GM12878 (cell line): ENCODE measurements around the gene AFF1. TPM values are rescaled to one million over a fixed set of nuclear protein-coding genes. Genes with fewer than 3 reads are reported as not detected.

Experiments used
- ATF7 ChIP-seq: fragments of 450-650 bp; IDR thresholded peaks from 2 replicates; pipeline ENCODE4 v1.6.1; 2016; ENCODE audit warnings: low read depth, mild to moderate bottlenecking
- CBX3 ChIP-seq: fragments of 200-600 bp; sonication (generic); IDR thresholded peaks from 2 replicates; pipeline ENCODE4 v1.6.1; 2016; ENCODE audit warnings: low read depth, borderline replicate concordance
- CBX5 ChIP-seq: sonication (generic); IDR thresholded peaks from 2 replicates; pipeline ENCODE4 v1.6.1; 2016; ENCODE audit warnings: low read depth, moderate library complexity, mild to moderate bottlenecking, inconsistent platforms
- CREB1 ChIP-seq: IDR thresholded peaks from 2 replicates; pipeline ENCODE4 v1.6.1; 2012; ENCODE audit warnings: low read depth, mild to moderate bottlenecking, inconsistent platforms
- FOXM1 ChIP-seq: IDR thresholded peaks from 2 replicates; pipeline ENCODE4 v1.6.1; 2012; ENCODE audit warnings: low read depth, mild to moderate bottlenecking, inconsistent platforms, low read length, moderate library complexity
- HCFC1 ChIP-seq: fragments of 150-350 bp; IDR thresholded peaks from 2 replicates; pipeline ENCODE4 v1.6.1; 2014; ENCODE audit warnings: low read length
- HDAC6 ChIP-seq: fragments of 200-600 bp; sonication (generic); IDR thresholded peaks from one replicate; pipeline ENCODE4 v1.8.0; 2017; ENCODE audit warnings: antibody characterized with exemption; ENCODE audit not compliant: unreplicated experiment
- HDGF ChIP-seq: fragments of 450-650 bp; IDR thresholded peaks from 2 replicates; pipeline ENCODE4 v1.6.1; 2016; ENCODE audit warnings: antibody characterized with exemption
- MTA3 ChIP-seq: IDR thresholded peaks from 2 replicates; pipeline ENCODE4 v1.6.1; 2012; ENCODE audit warnings: low read length, inconsistent platforms, borderline replicate concordance
- NFIC ChIP-seq: IDR thresholded peaks from 2 replicates; pipeline ENCODE4 v1.6.1; 2012; ENCODE audit warnings: low read depth, mild to moderate bottlenecking, inconsistent platforms, low read length, moderate library complexity
- NFXL1 ChIP-seq: fragments of 450-650 bp; IDR thresholded peaks from 2 replicates; pipeline ENCODE4 v1.6.1; 2017; ENCODE audit warnings: antibody characterized with exemption, mild to moderate bottlenecking, borderline replicate concordance
- NFYB ChIP-seq: IDR thresholded peaks from 2 replicates; pipeline ENCODE4 v1.6.1; 2011; ENCODE audit warnings: low read depth, mild to moderate bottlenecking, low read length, improper control_type of control experiment, moderate library complexity; ENCODE audit not compliant: insufficient read depth
- PAX5 ChIP-seq: IDR thresholded peaks from 2 replicates; pipeline ENCODE4 v1.6.1; 2011; ENCODE audit warnings: low read depth, low read length, borderline replicate concordance
- POLR2A ChIP-seq: IDR thresholded peaks from 2 replicates; pipeline ENCODE4 v1.6.1; 2011; ENCODE audit warnings: low read depth, mild to moderate bottlenecking, low read length
- POLR2AphosphoS2 ChIP-seq: IDR thresholded peaks from 2 replicates; pipeline ENCODE4 v1.6.1; 2011; ENCODE audit warnings: low read depth, mild to moderate bottlenecking, low read length, improper control_type of control experiment, moderate library complexity
- SIN3A ChIP-seq: IDR thresholded peaks from 2 replicates; pipeline ENCODE4 v1.6.1; 2012; ENCODE audit warnings: low read depth, low read length, improper control_type of control experiment
- SMC3 ChIP-seq: IDR thresholded peaks from 2 replicates; pipeline ENCODE4 v1.6.1; 2011; ENCODE audit warnings: low read length, improper control_type of control experiment, borderline replicate concordance
- SRF ChIP-seq, 2 experiments: IDR thresholded peaks; 2 replicates each; pipeline ENCODE4 v1.6.1; 2011; ENCODE audit warnings: low read depth in 2 of 2, low read length in 2 of 2, mild to moderate bottlenecking in 1 of 2, moderate library complexity in 1 of 2
- STAT3 ChIP-seq: IDR thresholded peaks from 2 replicates; pipeline ENCODE4 v1.6.1; 2011; ENCODE audit warnings: low read depth, low read length, improper control_type of control experiment
- SUZ12 ChIP-seq: fragments of 200-600 bp; sonication (generic); IDR thresholded peaks from one replicate; pipeline ENCODE4 v1.6.1; 2018; ENCODE audit warnings: antibody characterized with exemption, mild to moderate bottlenecking; ENCODE audit not compliant: unreplicated experiment
- ZBED1 ChIP-seq: IDR thresholded peaks from 2 replicates; pipeline ENCODE4 v1.6.1; 2016; ENCODE audit warnings: borderline replicate concordance
- ZNF384 ChIP-seq: IDR thresholded peaks from 2 replicates; pipeline ENCODE4 v1.6.1; 2012; ENCODE audit warnings: low read depth, mild to moderate bottlenecking, low read length, improper control_type of control experiment, borderline replicate concordance
- polyA plus RNA-seq, 11 experiments: library from polyadenylated mRNA; depleted of rRNA in 4 of 11; unstranded in 6 of 11; stranded (reverse) in 5 of 11; fragments of >200 nt; fragmentation: Nextera tagmentation in 4 of 11; fragmentation: Illumina TruSeq in 1 of 11; extraction: Ambion mirVana in 4 of 11; extraction: Trizol in 1 of 11; gene quantifications; 1 replicate in 1 of 11; 2 replicates in 10 of 11; pipeline versions ENCODE4 v1.2.1 to v1.2.3, GENCODE V29; 2011 to 2016; ENCODE audit warnings: inconsistent platforms in 2 of 11, missing spikeins in 2 of 11, low read depth in 1 of 11
- total RNA-seq, 4 experiments: library from RNA; depleted of rRNA in 3 of 4; stranded (reverse); fragments of >200 nt in 3 of 4; fragmentation: Illumina TruSeq in 1 of 4; extraction: Trizol in 1 of 4; gene quantifications; 2 replicates each; pipeline versions ENCODE4 v1.2.1 to v1.2.3, GENCODE V29; 2013 to 2021
- TF ChIP-seq, protein P1 (sequence below): fragments of 450-650 bp; IDR thresholded peaks from 2 replicates; pipeline ENCODE4 v1.6.1; 2017; ENCODE audit warnings: mild to moderate bottlenecking, moderate library complexity
- TF ChIP-seq, protein P2 (sequence below): IDR thresholded peaks from 2 replicates; pipeline ENCODE4 v1.6.1; 2011; ENCODE audit warnings: borderline replicate concordance, low read depth, mild to moderate bottlenecking, moderate library complexity, low read length; ENCODE audit not compliant: insufficient read depth, poor library complexity, severe bottlenecking
- TF ChIP-seq, protein P3 (sequence below): IDR thresholded peaks from 2 replicates; pipeline ENCODE4 v1.6.1; 2012; ENCODE audit warnings: low read length, inconsistent platforms

The AFF1 gene
- total and polyA plus RNA-seq, 10 of the 15 experiments (the other 5 are each of a cell fraction or from before 2014, with no cell fraction given), result 3.5 to 56.1 (median 21.5) TPM

DNA sequence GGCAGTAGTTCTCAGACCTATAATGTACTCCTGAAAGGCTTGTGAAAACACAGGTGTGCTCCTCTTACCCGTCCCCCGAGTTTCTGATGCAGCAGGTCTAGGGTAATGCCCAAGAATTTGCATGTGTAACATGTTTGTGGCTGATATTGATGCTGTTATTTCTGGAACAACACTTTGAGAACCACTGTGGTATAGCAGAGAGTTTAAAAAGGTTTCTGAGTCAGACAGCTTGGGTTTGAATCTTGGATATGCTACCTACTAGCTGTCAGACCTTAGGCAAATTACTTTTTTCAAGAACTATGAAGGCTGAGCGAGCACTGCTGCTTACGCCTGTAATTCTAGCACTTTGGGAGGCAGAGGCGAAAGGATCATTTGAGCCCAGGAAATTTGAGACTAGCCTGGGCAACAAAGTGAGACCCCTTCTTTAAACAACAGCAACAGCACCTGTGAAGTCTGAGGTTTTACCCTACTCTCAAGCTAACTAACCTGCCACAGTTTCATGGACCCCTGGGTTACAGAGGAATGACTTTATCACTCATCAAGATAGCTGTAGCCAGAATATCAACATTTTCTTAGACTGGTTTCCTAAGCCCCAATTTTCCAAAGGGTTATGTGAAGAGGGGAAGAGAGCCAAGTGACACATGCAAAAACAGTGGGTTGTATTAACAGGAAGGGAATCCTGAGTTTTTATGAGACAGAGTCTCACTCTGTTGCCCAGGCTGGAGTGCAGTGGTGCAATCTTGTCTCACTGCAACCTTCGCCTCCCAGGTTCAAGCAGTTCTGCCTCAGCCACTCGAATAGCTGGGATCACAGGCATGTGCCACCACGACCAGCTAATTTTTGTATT lies 5.1 kb downstream of the AFF1 start (continued):
- TF ChIP-seq, protein P1, sequence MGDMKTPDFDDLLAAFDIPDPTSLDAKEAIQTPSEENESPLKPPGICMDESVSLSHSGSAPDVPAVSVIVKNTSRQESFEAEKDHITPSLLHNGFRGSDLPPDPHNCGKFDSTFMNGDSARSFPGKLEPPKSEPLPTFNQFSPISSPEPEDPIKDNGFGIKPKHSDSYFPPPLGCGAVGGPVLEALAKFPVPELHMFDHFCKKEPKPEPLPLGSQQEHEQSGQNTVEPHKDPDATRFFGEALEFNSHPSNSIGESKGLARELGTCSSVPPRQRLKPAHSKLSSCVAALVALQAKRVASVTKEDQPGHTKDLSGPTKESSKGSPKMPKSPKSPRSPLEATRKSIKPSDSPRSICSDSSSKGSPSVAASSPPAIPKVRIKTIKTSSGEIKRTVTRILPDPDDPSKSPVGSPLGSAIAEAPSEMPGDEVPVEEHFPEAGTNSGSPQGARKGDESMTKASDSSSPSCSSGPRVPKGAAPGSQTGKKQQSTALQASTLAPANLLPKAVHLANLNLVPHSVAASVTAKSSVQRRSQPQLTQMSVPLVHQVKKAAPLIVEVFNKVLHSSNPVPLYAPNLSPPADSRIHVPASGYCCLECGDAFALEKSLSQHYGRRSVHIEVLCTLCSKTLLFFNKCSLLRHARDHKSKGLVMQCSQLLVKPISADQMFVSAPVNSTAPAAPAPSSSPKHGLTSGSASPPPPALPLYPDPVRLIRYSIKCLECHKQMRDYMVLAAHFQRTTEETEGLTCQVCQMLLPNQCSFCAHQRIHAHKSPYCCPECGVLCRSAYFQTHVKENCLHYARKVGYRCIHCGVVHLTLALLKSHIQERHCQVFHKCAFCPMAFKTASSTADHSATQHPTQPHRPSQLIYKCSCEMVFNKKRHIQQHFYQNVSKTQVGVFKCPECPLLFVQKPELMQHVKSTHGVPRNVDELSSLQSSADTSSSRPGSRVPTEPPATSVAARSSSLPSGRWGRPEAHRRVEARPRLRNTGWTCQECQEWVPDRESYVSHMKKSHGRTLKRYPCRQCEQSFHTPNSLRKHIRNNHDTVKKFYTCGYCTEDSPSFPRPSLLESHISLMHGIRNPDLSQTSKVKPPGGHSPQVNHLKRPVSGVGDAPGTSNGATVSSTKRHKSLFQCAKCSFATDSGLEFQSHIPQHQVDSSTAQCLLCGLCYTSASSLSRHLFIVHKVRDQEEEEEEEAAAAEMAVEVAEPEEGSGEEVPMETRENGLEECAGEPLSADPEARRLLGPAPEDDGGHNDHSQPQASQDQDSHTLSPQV, result no peak
- TF ChIP-seq POLR2A (no peak), HDGF (no peak), MTA3 (peak; percentile 77; the same call in 1 of the 2 replicates), SUZ12 (no peak), STAT3 (peak; percentile 83; the same call in 1 of the 2 replicates), PAX5 (0 out of 2 replicates have a peak, but pooled peaks have one; percentile 74), ATF7 (peak; percentile 73), POLR2AphosphoS2 (no peak), SRF (IDR thresholded peaks at IDR 0.05; ENCODE audit: low read depth in 2 of 2, low read length in 2 of 2) (no peak), SIN3A (no peak), CREB1 (0 out of 2 replicates have a peak, but pooled peaks have one; percentile 39), NFYB (no peak), NFXL1 (no peak), HCFC1 (no peak), ZNF384 (peak; percentile 62), HDAC6 (no peak), NFIC (peak; percentile 93), CBX3 (no peak), SMC3 (peak; percentile 18; the same call in 1 of the 2 replicates), FOXM1 (peak; percentile 91), ZBED1 (peak; percentile 61; the same call in 1 of the 2 replicates), CBX5 (0 out of 2 replicates have a peak, but pooled peaks have one; percentile 70)
- TF ChIP-seq, protein P2, sequence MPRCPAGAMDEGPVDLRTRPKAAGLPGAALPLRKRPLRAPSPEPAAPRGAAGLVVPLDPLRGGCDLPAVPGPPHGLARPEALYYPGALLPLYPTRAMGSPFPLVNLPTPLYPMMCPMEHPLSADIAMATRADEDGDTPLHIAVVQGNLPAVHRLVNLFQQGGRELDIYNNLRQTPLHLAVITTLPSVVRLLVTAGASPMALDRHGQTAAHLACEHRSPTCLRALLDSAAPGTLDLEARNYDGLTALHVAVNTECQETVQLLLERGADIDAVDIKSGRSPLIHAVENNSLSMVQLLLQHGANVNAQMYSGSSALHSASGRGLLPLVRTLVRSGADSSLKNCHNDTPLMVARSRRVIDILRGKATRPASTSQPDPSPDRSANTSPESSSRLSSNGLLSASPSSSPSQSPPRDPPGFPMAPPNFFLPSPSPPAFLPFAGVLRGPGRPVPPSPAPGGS, result peak; percentile 68
- TF ChIP-seq, protein P3, sequence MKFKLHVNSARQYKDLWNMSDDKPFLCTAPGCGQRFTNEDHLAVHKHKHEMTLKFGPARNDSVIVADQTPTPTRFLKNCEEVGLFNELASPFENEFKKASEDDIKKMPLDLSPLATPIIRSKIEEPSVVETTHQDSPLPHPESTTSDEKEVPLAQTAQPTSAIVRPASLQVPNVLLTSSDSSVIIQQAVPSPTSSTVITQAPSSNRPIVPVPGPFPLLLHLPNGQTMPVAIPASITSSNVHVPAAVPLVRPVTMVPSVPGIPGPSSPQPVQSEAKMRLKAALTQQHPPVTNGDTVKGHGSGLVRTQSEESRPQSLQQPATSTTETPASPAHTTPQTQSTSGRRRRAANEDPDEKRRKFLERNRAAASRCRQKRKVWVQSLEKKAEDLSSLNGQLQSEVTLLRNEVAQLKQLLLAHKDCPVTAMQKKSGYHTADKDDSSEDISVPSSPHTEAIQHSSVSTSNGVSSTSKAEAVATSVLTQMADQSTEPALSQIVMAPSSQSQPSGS, result peak; percentile 95
